Daoy (cell line): Measurements from ENCODE around the gene ARAP1. TPM values are rescaled to one million over a fixed set of nuclear protein-coding genes. Genes with fewer than 3 reads are reported as not detected.

ENCODE experiments used
- DNase-seq: peaks from one replicate; pipeline ENCODE4 v3.0.0-alpha.2; 2015; ENCODE audit warnings: low read depth
- total RNA-seq: library from RNA; depleted of rRNA; stranded (reverse); fragments of >200 nt; shearing (Covaris generic); gene quantifications from 2 replicates; pipeline ENCODE4 v1.2.3, GENCODE V29; 2014; rRNA removed

ARAP1 gene
- total RNA-seq, 1 experiment from 2014 or later = 55.7 TPM

DNA sequence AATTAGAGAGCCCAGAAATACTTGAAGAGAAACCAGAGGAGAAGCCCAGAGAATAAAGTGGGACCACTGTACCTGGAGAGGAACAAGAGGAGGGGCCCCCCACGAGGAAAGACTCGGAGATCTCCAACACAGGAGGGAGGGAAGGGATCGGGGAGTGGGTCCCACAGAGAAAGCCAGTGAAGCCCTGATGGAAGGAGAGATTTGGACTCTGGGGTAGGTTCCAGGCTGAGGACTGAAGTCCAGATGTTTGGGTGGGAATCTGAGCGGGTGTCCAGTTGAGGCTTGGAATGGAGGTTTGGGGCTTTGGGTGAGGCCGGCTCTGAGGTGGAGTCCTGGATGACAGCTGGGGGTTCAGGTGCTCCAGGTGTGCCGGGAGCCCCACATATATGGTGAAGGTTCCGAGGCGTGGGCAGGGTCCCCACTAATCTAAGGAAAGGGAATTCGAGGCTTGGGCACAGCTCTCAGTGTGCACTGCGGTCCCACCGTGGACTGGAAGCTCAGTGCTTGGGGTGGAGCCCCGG lies 110.6 kb downstream of the ARAP1 start:
- no peak for DNase-seq

DNA sequence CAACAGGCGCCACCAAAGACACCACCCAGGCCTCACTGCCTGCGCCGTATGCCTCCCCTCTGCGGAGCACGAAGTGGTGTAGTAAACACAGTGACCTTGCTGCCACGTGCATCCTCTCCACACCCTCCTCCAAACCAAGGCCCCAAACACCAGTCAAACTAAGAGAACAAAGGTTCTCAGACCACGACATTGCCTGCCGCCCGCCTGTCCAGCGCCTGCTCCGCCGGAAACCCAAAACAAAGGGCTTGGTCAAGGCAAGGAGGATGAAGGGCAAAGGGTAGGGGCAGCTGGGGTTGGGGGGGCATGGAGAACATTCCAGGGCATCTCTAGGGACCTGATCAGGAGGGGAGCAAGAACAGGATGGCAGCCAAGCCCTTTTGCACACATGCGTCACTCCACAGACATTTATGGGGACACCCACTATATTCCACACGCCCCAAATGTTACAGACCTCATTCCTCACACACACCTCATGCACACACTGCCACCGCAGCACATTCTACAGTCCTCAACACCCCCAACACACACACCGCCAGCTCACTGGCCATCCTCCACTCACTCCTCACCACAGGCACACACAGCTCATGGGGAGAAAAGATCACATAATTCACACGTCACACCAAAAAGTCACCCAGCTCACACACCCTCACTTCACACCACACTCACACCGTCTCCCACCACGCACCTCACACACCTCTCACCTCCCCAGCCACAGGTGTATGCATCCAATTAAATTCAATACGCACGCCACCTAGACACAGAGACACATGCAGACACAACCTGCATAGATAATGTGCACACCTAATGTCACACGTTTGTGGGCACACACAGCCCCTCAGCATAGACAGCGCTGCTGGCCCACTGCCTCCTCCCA lies 112.5 kb downstream of the ARAP1 start:
- no peak for DNase-seq

DNA sequence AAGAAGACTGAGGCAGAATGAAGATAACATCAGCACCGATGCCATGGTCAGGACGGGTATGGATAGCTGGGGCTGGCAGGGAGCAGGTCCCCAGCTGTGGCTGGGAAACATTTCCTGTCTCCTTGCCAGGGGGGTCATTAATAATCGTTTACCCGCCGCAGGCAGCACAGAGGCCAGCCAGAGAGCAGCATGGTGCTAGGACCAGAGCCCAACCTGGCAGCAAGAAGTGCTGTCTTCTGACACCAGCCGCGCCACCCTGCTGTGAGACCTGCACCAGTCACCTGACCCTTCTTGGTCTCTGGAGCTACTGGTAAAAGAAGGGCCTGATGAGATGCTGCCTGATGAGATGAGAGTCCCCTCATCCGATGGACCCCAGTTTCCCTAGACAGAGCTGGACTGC lies 114.3 kb downstream of the ARAP1 start:
- no peak for DNase-seq

DNA sequence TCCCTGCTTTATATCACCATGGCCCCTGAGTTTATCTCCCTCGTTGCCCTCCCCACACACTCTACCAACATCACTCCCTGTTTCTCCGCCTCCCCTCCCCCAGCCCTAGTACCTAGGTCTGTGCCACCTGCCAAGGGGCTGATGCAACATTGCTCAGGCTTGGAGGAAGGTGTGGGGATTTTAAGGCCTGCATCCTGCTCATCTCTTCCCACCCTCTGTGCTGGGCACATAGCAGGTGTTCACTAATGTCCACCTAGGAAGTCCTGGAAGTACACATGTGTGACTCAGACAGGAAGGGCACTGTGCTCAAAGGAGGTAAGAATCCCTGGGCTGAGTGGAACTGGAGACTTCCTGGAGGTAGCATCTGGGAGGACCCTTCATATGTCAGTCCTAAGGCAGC lies 115.0 kb downstream of the ARAP1 start:
- no peak for DNase-seq

DNA sequence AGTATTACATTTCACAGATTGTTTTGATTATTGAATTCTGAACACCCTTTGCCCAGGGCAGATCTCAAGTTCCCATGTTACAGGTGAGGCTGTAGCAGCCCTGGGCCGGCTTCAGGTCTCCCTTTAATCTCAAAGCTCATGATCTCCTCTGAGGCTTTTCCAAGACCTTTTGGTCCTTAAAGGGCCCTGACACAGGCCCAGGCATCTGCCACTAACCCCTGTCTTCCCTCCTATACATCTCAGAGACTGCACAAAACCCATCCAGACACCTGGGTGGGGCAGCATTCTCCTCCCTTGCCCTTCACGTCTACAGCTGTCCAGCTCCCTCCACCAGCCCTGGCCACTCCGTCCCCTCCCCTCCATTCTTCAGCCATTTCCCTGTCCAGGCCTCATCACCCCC lies 115.8 kb downstream of the ARAP1 start:
- no peak for DNase-seq

DNA sequence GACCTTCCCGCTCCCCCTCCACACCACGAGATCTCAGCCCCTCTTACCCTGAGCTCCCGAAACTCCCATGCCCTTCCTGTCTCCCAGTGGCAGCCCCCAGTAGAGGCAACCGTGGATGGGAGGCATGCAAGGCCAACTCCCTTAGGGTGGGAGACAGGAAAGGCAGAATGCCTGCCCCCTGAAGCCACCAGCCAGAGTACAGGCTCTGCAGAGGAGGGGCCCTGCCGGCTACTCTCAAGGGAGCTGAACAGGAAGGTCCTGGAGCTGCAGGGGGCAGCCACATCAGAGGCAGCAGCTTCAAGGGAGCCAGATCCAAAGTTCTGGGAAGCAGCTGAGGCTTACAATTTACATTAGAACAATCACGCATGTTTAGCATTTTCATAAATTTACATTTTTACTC lies 116.3 kb downstream of the ARAP1 start:
- no peak for DNase-seq

DNA sequence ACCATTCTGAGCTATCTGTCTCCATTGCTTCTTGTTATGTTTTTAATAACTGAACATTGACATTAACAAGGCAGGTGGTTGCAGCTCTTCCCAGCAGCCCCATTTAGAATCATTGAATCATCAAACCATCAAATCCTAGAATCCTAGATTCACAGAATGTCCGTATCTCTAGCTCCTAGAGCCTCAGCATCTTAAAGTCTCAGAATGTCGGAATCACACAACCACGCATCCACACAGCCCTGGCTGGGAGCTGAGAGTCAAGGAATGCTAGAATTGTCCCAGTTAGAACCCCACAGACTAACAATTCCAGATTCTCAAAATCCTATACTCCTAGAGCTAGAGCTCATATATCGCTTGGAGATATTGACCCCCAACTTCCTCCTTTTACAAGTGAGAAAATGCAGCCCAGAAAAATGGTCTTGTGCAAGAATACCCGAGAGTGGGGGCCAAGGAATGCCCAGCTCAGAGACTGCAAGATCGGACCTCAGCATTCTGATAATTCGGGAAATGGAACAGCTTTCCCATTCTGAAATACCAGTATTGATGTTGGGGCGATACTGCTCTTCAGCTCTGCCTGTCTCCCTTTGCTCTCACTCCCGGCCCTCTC lies 116.8 kb downstream of the ARAP1 start:
- no peak for DNase-seq

Other genes with a start within 250 kb of the ARAP1 start
- 0.09 and 0.23 TPM in 2 replicates for gene PDE2A, start 78.0 kb downstream of the ARAP1 start, total RNA-seq
- 16.7 and 21.5 TPM in 2 replicates for gene STARD10, start 41.6 kb upstream of the ARAP1 start, total RNA-seq
- gene ATG16L2, start 62.0 kb upstream of the ARAP1 start, total RNA-seq = 1.3 and 2.3 TPM in 2 replicates